HG03060 (cell line): ENCODE results near the gene SULT2B1.
A peak's percentile ranks its signal among the peaks of the same experiment; 100 is the strongest.
"Not testable (repeated sequence)": the region's sequence is repeated elsewhere in the genome, so short reads cannot be mapped to it uniquely, and the experiment has no call there.

Experiments
- ATAC-seq: cut with Tn5 transposase; IDR thresholded peaks from one replicate; pipeline ENCODE4 v1.9.1; 2021; ENCODE audit warnings: low read depth, moderate number of reproducible peaks; ENCODE audit not compliant: unreplicated experiment

SULT2B1 gene

DNA sequence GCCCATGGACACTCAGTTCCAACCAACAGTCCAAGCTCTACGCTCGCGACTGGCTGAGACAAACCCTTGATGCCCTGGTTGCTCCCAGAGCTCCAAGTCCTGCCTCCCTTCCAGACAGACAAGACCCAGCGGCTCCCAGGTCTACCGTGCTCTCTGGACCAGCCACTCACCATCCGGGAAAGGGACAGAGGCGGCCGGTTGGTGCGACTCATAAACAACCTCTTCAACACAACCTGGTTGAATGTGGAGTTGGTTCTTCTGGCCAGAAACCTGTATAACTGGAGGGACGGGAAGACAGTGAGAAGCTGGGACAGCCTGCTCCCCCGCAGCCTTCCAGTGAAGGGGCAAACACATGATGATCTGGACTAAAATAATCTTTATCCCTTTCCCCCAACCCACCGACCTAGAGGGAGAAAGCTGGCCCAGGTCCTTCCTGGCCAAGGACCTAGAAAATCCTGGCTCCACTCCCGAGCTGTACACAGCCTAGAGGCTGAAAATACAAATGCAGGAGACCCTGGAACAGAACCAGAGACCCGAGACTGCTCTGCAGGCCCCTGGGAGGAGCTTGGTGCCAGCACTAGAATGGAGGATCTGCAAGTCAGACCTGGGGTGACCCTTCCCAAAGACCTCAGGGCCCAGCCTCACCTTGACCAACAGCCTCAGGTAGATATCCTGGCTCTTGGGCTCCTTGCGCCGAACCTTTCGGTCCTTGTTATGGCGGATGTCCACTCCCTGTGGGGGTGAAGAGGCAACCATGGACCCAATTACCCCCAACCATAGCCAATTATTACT is 65.4 kb downstream of the SULT2B1 start:
- no peak for ATAC-seq

DNA sequence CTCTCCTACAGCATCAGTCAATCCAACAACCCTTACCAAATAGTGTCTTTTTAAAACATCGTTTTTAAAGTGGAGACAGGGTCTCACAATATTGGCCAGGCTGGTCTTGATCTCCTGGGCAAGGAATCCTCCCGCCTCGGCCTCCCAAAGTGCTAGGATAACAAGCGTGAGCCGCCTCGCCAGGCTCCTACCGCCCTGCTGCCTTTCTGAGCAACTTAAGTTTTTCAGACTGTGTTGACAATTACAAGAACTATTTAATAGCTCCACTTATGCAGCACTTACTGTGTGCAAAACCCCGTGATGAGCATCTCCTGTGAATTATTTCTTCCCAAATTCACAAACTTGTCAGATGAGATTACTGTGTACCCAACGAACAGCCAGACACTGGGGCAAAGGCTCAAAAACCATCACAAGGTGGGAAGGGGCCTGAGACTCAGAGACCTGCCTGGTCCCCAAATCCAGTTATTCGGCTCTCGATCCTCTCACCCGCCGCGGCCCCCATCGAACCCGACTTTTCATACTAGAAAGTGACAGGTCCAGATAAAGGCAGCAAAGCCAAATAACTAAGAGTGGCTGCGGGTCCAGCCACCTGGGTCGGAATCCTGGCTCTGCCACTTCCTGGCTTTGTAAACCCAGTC is 66.4 kb downstream of the SULT2B1 start:
- ATAC-seq, result no peak

DNA sequence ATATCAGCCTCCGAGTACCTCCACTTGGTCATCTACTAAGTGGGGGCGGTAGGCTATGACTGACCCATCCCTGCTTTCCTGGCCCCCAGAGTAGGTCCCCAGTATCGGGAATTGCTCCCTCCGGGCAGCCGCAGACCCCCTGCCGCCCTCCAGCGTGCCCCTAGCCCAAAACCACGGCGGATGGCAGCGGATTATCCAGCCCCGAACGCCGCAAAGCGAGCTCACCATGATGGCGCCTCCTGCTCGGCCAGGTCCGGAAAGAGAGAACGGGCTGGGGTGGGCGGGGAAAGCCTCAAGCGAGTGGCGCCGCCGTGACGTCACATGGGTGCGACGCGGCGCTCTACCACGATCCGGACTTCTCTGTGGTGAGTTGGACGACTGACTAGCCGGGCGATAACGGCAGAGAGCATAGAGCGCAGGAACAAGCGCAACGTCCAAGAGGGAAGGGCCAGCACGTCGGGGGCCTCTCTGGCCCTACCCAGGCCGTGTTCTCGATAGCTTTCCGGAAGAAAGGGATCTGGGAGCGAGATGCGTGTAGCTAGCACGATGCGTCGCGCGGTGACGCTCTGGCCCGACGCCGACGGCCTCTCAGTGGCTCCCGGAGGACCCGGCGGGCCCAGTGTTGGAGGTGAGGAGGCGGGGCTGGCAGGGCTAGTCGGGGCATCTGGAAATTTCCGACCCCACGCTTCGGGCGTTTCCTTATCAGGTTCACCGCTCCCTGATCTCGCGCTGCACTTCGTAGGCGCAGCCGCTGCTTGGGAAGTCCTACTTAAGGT is 67.1 kb downstream of the SULT2B1 start, which contains the start of the genes RPL18 and SPHK2:
RPL18 (minus strand) TSS at position 263 of the 776 bp plus-strand sequence; CDS start at position 228, 35 bp downstream.
SPHK2 (plus strand) TSS at position 591 of the 776 bp plus-strand sequence. CDS start 1,009 bp downstream, outside the sequence.
- ATAC-seq, result peak; percentile 83

DNA sequence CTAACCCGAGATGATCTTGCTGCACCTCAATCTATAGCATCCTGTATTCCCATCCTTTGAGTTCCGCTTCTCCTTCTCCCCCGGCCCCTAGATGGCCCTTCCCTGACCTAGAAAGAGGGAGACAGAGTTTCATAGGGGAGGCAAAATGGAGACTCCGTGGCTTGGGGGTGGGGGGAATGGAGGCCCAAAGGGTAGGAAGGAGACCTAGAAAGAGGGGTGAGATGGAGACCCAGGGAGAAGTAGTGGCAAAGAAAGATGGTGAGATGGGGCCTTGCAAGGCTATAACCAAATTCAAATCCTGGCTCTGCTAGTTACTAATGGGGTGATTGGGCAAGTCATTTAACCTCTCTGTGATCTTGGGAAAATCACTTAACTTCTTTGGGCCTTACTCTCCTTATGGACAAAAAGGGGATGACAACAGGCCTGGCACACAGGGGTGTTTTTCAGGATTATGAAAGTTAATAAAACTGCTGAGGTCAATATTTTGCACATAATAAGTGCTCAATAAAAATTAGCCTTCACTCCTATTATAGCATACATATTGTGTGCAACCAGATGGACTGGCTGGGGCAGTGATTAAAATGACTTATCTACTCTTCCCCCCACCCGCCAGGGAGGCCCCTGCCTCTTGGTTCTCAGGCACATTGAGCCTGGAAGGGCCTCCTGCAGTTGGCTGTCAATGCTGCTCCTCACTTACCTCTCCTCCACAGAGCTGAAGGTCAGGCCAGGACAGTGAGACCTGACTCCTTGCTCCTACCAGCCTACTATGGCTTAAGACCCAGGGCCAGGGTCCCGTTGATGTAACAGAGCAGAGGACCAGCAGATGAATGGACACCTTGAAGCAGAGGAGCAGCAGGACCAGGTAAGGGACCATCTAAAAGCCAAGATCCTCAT is 68.0 kb downstream of the SULT2B1 start:
- no peak for ATAC-seq

DNA sequence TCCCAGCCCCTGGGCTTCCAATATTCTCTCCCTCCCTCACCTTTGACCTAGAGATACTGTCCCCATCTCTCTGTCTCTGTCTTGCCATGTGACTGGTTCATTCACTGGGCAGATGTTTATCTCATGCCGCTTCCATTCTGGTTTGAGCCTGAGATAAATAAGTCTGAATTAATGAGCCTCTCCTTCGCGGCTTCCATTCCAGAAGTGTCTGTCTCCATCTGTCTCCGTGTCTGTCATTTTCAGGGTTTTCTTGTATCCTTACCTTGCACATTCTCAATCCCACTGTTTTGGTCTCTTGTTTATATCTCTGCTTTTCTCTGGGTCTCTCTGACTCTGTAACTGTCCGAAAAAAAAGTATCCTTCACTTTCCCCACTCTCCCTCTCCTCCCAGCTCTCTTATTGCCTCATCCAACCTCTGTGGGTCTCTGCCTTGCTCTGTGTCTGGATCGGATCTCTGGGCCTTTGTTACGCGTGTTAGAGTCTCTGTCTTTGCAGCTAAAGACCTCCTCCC is 71.6 kb downstream of the SULT2B1 start:
- no peak for ATAC-seq

DNA sequence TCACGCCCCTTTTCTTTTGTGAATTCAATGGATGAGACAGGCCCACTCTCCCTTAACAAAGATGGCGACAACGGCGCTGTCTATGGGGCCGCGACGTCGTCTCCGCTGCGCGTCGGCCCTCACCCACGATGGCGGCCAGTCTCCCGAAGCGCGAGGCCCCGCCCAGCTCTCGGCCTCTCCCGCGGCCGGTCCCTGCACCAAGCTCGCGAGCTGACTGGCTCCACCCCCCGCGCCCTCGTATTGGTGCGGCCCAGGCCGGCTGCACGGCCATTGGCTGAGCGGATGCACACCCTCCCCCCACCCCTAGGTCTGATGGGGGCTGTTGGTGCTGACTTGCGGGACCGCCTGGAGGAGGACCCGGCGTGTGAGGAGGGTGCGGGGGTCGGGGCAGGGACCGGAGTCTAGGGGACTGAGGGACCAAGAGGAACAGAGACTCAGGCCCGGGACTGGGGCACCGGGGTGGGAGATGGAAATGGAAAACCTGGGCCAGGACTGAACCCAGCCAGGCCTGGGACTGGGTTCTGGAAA is 72.2 kb downstream of the SULT2B1 start:
- no peak for ATAC-seq

DNA sequence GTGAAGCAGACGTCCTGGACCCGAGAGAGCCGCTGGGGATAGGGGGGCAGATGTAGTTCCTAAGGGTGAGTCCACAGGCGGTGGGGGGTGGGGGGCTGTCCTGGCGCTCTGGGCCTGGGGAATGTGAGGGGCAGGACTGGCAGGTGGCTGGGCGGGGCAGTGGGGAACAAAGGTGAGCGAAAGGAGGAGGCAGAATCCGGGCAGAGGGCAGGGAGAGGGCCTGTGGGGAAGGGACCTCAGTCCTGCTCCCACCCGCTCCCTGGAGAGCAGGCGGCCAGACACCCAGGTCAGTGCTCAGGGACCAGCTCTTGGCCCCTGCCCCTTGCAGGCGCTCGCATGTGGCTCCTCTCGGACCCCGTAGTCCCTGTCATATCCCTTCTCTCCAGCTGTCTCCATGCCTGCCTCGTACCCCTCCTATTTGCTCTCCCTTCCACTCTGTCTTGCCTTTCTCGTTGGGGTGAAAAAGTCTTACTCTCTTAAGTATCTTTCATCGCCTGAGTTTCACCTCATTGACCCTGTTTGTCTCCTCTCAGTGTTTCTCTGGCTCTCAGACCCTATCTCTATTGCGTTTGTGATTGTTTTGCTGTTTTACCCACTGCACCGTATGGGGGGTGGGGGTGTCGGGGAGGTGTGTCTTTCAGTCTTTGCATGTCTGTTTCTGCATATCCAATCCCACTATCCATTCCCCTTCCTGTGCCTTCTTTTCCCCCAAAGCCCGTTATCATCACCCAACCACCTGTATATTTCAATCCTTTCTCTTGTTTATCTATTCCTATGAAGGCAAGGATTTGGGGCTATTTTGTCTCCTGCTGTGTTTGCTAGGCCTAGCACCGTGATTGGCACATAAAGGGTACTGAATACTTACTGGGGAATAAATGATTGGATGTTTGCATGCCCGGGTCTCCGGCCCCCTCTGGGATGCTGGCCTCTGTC is 73.1 kb downstream of the SULT2B1 start:
- no peak for ATAC-seq

DNA sequence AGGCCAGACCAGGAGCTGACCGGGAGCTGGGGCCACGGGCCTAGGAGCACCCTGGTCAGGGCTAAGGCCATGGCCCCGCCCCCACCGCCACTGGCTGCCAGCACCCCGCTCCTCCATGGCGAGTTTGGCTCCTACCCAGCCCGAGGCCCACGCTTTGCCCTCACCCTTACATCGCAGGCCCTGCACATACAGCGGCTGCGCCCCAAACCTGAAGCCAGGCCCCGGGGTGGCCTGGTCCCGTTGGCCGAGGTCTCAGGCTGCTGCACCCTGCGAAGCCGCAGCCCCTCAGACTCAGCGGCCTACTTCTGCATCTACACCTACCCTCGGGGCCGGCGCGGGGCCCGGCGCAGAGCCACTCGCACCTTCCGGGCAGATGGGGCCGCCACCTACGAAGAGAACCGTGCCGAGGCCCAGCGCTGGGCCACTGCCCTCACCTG is 73.9 kb downstream of the SULT2B1 start:
- ATAC-seq, result no peak

DNA sequence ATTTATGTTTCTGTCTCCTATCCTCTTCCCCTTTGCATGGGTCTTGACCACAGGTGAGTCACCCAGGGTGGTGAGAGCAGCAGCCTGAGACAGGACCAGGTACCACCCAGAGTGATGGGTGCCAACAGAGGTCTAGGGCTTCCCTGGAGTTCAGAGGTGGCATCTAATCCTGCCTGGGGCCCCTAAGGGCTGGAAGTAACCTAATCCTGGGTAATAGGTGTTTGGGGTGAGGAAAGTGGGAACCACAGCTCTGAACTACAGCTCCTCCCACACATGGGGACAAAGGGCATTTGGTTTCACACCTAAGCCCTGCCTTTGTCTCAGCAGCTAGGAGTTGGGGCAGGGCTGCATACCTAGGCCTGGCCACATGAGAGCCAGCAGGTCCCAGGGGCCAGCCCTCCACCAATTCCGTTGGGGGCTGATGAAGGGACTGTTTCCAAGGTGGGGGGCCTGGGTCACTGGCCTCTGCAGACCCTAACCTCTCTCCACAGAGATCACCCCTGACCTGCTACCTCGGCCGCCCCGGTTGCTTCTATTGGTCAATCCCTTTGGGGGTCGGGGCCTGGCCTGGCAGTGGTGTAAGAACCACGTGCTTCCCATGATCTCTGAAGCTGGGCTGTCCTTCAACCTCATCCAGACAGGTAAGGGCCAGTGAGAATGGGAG is 75.4 kb downstream of the SULT2B1 start:
- ATAC-seq, result no peak

DNA sequence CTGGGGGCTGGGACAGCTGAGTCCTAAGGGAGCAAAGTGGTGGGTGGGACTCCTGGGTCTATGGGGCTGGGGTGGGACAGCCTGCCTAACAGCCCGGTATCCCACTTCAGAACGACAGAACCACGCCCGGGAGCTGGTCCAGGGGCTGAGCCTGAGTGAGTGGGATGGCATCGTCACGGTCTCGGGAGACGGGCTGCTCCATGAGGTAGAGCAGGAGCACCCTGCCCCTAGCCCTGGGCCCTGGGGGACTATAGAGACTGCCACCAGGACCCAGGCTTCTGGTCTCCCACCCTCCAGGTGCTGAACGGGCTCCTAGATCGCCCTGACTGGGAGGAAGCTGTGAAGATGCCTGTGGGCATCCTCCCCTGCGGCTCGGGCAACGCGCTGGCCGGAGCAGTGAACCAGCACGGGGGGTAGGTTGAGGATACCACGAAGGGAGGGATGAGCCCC is 75.9 kb downstream of the SULT2B1 start:
- ATAC-seq, result no peak

DNA sequence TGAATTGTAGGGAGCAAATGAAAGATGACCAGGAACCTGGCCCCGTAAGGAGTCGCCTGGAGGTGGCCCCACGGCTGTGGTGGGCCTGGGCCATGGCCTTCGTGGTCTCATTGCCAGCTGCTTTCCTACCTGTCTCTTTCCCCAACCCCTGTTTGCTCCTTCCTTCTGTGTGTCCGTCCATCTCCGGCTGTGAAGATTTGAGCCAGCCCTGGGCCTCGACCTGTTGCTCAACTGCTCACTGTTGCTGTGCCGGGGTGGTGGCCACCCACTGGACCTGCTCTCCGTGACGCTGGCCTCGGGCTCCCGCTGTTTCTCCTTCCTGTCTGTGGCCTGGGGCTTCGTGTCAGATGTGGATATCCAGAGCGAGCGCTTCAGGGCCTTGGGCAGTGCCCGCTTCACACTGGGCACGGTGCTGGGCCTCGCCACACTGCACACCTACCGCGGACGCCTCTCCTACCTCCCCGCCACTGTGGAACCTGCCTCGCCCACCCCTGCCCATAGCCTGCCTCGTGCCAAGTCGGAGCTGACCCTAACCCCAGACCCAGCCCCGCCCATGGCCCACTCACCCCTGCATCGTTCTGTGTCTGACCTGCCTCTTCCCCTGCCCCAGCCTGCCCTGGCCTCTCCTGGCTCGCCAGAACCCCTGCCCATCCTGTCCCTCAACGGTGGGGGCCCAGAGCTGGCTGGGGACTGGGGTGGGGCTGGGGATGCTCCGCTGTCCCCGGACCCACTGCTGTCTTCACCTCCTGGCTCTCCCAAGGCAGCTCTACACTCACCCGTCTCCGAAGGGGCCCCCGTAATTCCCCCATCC is 76.7 kb downstream of the SULT2B1 start:
- ATAC-seq, result no peak

DNA sequence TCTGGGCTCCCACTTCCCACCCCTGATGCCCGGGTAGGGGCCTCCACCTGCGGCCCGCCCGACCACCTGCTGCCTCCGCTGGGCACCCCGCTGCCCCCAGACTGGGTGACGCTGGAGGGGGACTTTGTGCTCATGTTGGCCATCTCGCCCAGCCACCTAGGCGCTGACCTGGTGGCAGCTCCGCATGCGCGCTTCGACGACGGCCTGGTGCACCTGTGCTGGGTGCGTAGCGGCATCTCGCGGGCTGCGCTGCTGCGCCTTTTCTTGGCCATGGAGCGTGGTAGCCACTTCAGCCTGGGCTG is 77.3 kb downstream of the SULT2B1 start:
- no peak for ATAC-seq

DNA sequence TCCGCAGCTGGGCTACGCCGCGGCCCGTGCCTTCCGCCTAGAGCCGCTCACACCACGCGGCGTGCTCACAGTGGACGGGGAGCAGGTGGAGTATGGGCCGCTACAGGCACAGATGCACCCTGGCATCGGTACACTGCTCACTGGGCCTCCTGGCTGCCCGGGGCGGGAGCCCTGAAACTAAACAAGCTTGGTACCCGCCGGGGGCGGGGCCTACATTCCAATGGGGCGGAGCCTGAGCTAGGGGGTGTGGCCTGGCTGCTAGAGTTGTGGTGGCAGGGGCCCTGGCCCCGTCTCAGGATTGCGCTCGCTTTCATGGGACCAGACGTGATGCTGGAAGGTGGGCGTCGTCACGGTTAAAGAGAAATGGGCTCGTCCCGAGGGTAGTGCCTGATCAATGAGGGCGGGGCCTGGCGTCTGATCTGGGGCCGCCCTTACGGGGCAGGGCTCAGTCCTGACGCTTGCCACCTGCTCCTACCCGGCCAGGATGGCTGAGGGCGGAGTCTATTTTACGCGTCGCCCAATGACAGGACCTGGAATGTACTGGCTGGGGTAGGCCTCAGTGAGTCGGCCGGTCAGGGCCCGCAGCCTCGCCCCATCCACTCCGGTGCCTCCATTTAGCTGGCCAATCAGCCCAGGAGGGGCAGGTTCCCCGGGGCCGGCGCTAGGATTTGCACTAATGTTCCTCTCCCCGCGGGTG is 77.8 kb downstream of the SULT2B1 start:
- ATAC-seq, result no peak

DNA sequence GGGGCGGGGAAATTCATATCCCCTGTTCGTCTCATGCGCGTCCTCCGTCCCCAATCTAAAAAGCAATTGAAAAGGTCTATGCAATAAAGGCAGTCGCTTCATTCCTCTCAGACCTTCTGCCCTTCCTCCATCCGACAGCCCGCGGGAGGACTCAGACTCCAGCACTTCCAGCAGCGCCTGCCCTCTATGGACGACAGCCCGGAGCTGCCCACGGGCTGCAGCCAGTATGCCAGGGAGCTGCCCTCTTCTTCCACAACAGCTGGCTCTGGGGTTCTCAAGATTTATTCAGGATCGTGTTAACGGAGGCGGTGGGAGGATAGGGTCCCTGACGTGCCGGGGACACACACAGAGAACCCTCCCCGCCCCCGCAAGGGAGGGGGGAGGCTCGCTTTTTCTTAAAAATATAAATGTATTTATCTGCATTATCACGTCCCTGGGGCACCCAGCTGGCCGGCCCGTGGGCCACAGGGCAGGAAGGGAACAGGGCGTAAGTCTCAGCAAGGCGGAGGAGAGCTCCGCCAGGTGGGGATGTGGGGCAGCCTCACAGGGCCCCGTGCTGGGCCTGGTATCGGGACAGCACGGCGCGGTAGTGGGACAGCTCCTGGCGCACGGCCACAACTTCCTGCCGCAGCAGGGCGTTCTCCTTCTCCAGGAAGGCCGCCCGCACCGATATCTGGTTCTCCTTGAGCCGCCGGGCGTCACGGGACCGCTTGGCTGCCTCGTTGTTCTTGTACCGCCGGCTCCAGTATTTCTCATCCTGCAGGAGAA is 78.5 kb downstream of the SULT2B1 start:
- no peak for ATAC-seq

DNA sequence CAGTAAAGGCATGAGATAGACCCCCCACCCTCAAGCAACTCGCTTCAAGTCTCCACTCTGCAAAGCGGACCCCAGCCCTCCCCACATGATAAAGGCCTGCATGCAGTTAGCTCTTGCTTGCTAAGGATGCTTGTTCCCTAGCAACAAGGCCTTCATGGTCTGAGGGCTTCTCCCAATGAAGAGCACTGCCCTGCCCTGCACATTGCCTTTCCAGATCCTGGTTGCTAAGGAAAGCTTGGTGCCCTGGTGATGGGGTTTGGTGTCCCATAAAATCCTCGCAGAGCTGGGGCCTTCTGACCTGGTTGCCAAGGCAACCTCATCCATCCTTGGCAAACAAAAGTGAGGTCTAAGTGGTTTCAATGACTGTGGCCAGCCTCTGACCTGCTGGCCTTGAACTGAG is 79.3 kb downstream of the SULT2B1 start:
- ATAC-seq, result no peak

DNA sequence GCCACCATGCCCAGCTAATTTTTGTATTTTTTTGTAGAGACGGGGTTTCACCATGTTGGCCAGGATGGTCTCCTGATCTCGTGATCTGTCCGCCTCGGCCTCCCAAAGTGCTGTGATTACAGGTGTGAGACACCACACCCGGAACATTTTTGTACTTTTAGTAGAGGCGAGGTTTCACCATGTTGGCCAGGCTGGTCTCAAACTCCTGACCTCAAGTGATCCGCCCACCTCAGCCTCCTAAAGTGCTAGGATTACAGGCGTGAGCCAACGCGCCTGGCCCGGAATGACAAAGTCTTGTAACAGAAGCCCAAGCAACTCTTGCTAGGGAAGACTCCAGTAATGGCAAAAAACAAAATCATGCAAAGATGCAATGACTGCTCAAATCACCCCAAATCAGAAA is 80.3 kb downstream of the SULT2B1 start:
- not testable (repeated sequence) for ATAC-seq
